ENCODE measurements around the gene PRIMA1.

The PRIMA1 gene

DNA sequence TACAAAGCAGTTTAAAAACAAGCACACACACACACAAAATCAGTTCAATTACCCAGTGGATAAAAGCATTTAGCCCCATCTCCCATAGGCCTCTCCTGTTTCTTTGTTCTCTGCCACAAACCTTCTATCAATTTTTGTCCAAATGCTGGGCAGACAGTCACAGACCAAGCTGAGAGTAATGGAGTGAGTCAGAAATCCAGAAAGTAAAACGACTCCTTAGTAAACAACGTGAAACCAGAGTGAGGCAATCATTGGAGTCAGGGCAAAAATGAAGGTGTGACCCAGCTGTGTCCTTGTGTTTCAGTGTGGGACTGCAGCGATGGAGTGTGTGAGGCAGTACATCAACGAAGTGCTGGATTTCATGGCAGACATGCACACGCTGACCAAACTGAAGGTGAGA lies 102.0 kb downstream of the PRIMA1 start:
- DNase-seq (ENCODE audit: low read depth, low spot score) = no peak
- TF ChIP-seq, protein P1, sequence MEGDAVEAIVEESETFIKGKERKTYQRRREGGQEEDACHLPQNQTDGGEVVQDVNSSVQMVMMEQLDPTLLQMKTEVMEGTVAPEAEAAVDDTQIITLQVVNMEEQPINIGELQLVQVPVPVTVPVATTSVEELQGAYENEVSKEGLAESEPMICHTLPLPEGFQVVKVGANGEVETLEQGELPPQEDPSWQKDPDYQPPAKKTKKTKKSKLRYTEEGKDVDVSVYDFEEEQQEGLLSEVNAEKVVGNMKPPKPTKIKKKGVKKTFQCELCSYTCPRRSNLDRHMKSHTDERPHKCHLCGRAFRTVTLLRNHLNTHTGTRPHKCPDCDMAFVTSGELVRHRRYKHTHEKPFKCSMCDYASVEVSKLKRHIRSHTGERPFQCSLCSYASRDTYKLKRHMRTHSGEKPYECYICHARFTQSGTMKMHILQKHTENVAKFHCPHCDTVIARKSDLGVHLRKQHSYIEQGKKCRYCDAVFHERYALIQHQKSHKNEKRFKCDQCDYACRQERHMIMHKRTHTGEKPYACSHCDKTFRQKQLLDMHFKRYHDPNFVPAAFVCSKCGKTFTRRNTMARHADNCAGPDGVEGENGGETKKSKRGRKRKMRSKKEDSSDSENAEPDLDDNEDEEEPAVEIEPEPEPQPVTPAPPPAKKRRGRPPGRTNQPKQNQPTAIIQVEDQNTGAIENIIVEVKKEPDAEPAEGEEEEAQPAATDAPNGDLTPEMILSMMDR (IDR thresholded peaks at IDR 0.05; ENCODE audit: insufficient read depth, low read length, missing control alignments) = no peak
- ChIA-PET POLR2A (no interaction called here), CTCF (no interaction called here)
- no peak overlapping the region for H3K4me3 ChIP-seq (ENCODE audit: low read depth, low read length)

DNA sequence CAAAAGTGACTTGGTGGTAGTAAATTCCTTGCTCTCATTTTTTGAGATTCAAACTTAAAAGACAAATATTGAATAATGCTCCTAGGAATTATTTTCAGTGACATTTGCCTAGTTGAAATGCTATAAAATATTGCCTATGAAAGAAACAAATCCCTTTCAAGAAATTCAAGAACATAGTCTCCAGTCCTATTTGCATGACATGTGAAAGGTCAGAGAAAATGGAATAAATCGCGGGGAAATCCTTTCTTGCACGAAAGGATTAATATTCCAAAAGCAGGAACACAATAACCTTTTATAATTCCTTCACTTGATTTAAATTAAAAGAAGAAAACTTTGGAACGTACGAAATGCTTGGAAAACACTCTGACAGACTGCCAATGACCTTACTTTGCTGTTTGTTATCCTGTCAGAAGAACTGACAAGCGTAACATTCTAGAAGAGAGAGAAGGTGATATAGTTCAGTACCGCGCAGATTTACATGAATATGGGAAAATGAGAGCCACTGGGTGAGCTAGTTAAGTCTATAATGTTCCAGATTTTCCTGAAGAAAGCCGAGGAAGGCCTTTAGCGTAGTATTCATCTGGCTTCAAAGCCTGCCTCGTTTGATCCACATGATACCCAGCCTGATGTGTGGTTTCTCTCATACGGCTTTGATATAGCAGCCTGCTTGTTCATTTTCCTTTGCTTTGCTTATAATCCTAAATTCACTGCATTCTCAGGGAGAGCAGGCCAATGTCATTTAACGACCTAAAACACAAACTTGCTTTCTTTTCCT lies 103.0 kb downstream of the PRIMA1 start:
- ChIA-PET POLR2A (no interaction called here), CTCF (no interaction called here)
- no peak overlapping the region for H3K4me3 ChIP-seq (ENCODE audit: low read depth, low read length)
- no peak for DNase-seq (ENCODE audit: low read depth, low spot score)
- TF ChIP-seq, protein P1 (IDR thresholded peaks at IDR 0.05; ENCODE audit: insufficient read depth, low read length, missing control alignments) = no peak

DNA sequence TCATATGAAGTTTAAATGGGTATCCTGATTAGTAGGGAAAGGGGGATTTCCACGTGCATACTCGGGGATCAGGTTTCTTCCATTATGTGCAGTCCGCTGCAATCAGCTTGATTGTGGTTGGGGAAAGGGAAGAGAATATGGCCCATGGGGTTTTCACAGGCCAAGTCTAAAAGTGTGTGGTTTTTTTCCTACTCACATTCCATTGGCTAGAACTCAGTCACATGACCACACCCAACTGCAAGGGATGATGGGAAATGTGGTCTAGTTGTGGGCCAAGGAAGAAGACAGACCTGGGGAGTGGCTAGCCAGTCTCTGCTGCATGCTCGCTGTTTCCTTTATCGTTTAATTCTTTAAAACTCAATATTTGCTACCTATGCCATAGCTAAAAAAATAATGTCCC lies 105.1 kb downstream of the PRIMA1 start:
- ChIA-PET POLR2A (no interaction called here), CTCF (no interaction called here)
- TF ChIP-seq, protein P1 (IDR thresholded peaks at IDR 0.05; ENCODE audit: insufficient read depth, low read length, missing control alignments) = no peak
- no peak for DNase-seq (ENCODE audit: low read depth, low spot score)
- no peak overlapping the region for H3K4me3 ChIP-seq (ENCODE audit: low read depth, low read length)

DNA sequence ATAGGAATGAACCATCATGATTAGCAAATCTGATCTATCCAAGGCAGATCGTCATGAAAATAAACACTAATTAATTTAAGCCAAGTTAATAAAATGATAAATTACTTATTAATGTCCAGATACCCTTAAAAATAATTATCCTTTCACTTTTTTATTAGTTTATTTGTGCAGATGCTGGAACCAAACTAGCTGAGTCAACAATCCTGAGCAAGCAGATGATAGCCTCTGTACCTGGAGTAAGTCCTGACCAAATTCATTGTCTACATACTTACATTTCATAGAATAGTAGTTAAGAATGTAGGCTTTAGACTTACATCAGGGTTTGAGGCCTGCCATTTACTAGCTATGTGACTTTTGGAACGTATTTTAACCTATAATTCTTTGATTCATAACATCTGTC lies 105.8 kb downstream of the PRIMA1 start:
- POLR2A ChIA-PET = no interaction called here
- CTCF ChIA-PET = no interaction called here

DNA sequence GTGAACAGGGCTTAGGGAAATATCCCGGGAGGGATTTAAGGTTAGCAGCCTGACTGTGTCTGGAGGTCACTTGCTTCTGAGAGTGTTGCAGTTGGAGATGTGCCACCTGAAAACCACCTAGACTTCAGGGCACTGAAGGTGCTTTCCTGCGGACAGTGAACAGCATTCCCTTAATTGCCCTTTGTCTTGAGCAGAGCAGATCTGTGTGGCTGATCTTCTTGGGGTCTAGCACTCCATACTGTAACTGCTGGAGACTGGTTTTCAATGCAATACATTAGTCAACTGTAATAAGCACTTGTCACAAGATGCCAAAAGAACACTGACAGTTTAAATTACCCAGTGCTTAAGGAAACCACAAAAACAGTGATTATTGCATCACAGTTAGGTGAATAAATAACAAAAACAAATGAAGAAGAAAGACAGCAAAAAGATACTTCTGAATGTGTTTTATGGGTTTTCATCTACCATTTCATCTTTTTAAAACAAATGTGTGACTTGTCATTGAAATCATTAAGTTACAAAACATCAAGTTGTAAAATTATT lies 111.8 kb downstream of the PRIMA1 start:
- CTCF ChIA-PET = no interaction called here
- TF ChIP-seq, protein P1 (IDR thresholded peaks at IDR 0.05; ENCODE audit: insufficient read depth, low read length, missing control alignments) = no peak
- DNase-seq (ENCODE audit: low read depth, low spot score) = no peak
- no peak overlapping the region for H3K4me3 ChIP-seq (ENCODE audit: low read depth, low read length)
- POLR2A ChIA-PET = no interaction called here

More for the DNA sequence above, 105.8 kb downstream of the PRIMA1 start:
- DNase-seq (ENCODE audit: low read depth, low spot score) = no peak
- TF ChIP-seq, protein P1 (IDR thresholded peaks at IDR 0.05; ENCODE audit: insufficient read depth, low read length, missing control alignments) = no peak
- no peak overlapping the region for H3K4me3 ChIP-seq (ENCODE audit: low read depth, low read length)

DNA sequence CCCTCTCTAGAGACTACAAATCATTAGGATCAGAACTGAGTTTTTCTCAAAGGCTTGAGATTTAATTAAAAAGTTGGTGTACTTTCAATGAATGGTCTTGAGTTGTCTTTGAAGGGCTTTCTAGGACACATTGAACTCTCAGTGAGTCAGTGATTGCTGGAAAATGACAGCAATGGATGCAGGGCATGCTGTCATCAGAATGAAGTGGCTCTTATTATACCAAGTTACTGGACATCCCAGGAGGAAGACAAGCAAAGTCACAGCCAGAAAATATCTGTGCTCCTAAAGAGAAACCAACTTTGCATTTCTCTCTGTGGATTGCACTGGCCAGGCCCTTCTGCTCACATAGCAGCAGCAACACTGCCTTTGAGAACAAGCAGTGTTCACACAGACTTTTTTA lies 112.6 kb downstream of the PRIMA1 start:
- no peak overlapping the region for H3K4me3 ChIP-seq (ENCODE audit: low read depth, low read length)
- TF ChIP-seq, protein P1 (IDR thresholded peaks at IDR 0.05; ENCODE audit: insufficient read depth, low read length, missing control alignments) = no peak
- no peak for DNase-seq (ENCODE audit: low read depth, low spot score)
- POLR2A ChIA-PET = no interaction called here
- CTCF ChIA-PET = no interaction called here

Data from AG04449 (cell line).